ENCODE measurements around the gene ITGAX. TPM values are rescaled to one million over a fixed set of nuclear protein-coding genes. Genes with fewer than 3 reads are reported as not detected.
A peak's percentile ranks its signal among the peaks of the same experiment; 100 is the strongest.

The ITGAX gene
- total RNA-seq, 1 experiment from 2014 or later: 0.80 TPM

DNA sequence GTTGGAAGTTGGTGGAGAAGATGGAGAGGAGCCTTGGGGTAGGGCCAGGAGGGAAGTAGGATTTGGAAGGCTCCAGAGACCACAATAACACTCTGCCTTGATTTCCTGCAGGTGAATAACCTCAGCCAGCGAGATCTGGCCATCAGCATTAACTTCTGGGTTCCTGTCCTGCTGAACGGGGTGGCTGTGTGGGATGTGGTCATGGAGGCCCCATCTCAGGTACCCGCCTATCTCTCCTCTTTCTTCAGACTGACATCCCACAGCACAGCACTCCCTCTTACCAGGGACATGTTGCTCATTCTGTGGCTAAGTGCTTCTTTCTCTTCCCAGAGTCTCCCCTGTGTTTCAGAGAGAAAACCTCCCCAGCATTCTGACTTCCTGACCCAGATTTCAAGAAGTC is 68.3 kb downstream of the ITGAX start:
- no peak for DNase-seq
- Histone ChIP-seq H3K27me3 (ENCODE audit: control insufficient read depth, insufficient read depth, low read length) (peaks cover 9% of the 10 kb centered on the region), H3K36me3 (replicated peaks; ENCODE audit: control insufficient read depth, insufficient read depth, low read length) (no peaks in the 10 kb centered on the region), H3K4me3 (ENCODE audit: insufficient read depth, low read depth, low read length) (no peak overlapping the region)

DNA sequence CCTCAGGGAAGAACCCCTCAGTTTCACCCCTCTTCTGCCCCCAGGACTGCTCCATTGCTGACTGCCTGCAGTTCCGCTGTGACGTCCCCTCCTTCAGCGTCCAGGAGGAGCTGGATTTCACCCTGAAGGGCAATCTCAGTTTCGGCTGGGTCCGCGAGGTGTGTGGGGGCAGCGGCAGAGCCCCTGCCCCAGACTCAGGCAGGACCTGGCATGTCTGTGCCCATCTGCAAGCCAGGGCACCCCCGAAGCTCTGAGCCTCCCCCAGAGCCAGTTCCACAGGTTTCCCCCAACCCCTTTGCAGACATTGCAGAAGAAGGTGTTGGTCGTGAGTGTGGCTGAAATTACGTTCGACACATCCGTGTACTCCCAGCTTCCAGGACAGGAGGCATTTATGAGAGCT is 68.8 kb downstream of the ITGAX start:
- DNase-seq: peak; percentile 28
- Histone ChIP-seq H3K36me3 (replicated peaks; ENCODE audit: control insufficient read depth, insufficient read depth, low read length) (no peaks in the 10 kb centered on the region), H3K4me3 (ENCODE audit: insufficient read depth, low read depth, low read length) (no peak overlapping the region), H3K27me3 (ENCODE audit: control insufficient read depth, insufficient read depth, low read length) (peaks cover 9% of the 10 kb centered on the region)

DNA sequence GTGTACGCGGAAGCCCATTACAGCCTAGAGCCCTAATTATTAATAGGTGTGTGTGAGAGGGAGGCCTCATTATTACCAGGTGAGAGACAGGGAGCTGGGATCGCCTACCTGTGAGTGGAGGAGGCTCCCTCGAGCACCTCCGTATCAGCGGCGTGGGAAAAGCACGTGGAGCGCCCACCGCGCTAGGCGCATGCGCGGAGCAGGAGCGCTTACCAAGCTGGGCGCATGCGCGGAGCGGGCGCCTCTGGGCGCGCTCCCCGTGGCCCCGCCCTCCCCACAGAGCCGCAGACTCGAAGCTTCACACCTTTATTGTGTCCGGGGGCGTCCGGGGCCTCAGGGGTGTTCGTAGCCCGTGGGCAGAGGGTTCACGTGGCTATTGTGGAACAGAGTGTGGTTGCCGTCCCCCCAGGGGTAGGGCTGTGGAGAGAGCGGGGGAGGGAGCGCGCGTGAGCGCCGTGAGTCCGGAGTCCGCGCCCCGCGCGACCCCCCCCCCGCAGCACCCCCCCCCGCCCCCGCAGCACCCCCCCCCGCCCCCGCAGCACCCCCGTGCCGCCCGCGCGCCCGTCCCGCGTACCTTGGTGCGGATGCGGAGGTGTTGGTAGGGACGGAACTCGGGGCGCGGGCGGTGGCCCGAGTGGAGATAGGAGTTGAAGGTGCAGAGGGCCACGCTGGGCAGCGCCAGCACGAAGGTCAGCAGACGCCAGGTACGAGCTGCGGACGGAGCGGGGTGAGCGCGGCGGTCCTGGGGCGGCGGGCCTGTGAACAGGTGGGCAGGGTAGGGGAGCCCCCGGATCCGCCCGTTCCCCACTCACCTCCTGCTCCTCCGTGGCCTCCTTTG is 72.7 kb downstream of the ITGAX start:
- peak overlapping the region; percentile 21; the same call in 1 of the 2 replicates for H3K4me3 ChIP-seq (ENCODE audit: insufficient read depth, low read depth, low read length)
- H3K36me3 ChIP-seq (replicated peaks; ENCODE audit: control insufficient read depth, insufficient read depth, low read length): no peaks in the 10 kb centered on the region
- peak; percentile 69 for DNase-seq
- H3K27me3 ChIP-seq (ENCODE audit: control insufficient read depth, insufficient read depth, low read length): peaks cover 9% of the 10 kb centered on the region

DNA sequence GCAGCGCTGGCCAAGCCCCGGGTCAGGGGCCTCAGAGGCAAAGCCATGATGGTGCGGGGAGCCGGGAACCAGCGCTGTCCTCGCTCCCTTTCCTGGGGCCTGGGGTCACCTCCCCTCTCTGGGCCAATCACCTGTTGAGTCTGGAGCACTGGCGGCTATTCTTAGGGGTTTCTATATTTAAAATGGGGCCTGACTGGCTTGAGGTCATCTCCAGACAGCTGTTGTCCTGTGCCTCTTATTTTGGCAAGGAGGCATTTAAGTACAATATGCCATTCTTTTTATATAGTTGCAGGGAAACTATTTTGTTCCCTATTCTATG is 73.3 kb downstream of the ITGAX start, which contains the start of gene COX6A2:
Gene COX6A2 (minus strand): TSS at position 82 of the 319 bp plus-strand sequence. CDS start 35 bp downstream, at position 47.
- peaks cover 9% of the 10 kb centered on the region for H3K27me3 ChIP-seq (ENCODE audit: control insufficient read depth, insufficient read depth, low read length)
- H3K36me3 ChIP-seq (replicated peaks; ENCODE audit: control insufficient read depth, insufficient read depth, low read length): no peaks in the 10 kb centered on the region
- DNase-seq: no peak
- peak within 1 kb of the TSS; percentile 21; the same call in 1 of the 2 replicates for H3K4me3 ChIP-seq (ENCODE audit: insufficient read depth, low read depth, low read length)

DNA sequence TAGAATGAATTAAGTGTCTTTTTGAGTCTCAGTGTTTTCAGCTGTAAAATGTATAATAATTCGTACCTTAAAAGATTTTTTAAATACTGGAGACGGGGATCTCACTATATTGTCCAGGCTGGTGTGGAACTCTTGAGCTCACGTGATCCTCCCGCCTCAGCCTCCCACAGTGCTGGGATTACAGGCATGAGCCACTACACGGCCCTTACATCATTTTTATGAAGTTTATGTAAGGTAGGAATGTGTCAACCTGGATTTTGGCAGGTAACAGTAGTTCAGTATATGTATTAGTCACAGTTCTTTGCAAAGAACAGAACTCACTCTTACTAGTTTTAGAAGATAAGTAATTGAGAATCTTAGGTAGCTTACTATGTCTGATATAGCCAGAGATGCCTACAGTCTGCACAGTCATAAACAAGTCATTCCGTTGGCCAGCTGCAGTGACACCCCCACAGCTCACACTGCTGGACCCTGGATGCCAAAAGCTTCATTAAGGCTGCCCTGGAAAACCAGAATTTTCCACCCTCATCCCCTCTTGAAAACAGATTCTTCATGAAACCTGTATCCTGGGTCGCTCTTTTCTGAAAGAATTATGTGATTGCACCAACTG is 73.8 kb downstream of the ITGAX start:
- Histone ChIP-seq H3K27me3 (ENCODE audit: control insufficient read depth, insufficient read depth, low read length) (peaks cover 9% of the 10 kb centered on the region), H3K36me3 (replicated peaks; ENCODE audit: control insufficient read depth, insufficient read depth, low read length) (no peaks in the 10 kb centered on the region), H3K4me3 (ENCODE audit: insufficient read depth, low read depth, low read length) (no peak overlapping the region)
- DNase-seq: no peak

DNA sequence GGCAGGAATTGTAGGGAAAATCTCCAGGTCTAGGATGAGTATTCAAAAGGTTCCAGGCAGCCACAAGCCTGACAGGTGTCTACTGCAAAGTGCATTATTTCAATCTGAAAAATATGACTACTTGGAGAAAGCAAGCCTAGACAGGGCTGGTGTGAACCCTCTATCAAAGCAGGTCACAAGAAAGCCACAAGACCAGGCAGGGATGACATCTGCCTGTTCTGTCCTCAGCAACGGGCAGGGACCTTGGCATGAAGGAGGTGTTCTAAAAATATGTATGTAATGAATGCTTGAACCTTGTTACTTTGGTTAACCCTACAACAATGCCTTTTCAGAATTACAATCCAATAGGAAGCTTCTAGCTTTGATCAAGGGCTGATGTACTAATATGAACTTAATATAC is 74.3 kb downstream of the ITGAX start:
- DNase-seq: no peak
- H3K27me3 ChIP-seq (ENCODE audit: control insufficient read depth, insufficient read depth, low read length): peaks cover 9% of the 10 kb centered on the region
- no peaks in the 10 kb centered on the region for H3K36me3 ChIP-seq (replicated peaks; ENCODE audit: control insufficient read depth, insufficient read depth, low read length)
- no peak overlapping the region for H3K4me3 ChIP-seq (ENCODE audit: insufficient read depth, low read depth, low read length)

DNA sequence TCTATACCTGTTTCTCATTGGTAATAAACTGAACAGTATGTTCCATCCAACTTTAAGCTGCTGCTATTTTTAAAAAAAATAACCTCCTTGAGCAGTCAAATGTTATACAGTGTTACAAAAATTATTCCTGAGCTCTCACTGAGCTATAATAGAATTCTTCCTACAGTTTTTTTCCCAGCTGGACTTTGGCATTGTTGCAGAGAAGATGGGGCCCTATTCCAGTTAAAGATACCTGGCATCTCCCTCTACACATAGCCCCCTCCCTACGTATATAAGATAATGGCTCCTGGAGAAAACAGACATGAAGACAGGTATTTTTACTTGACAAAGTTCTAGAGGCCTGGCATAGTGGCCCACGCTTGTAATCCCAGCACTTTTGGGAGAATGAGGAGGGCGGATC is 74.8 kb downstream of the ITGAX start:
- Histone ChIP-seq H3K27me3 (ENCODE audit: control insufficient read depth, insufficient read depth, low read length) (peaks cover 9% of the 10 kb centered on the region), H3K36me3 (replicated peaks; ENCODE audit: control insufficient read depth, insufficient read depth, low read length) (no peaks in the 10 kb centered on the region), H3K4me3 (ENCODE audit: insufficient read depth, low read depth, low read length) (no peak overlapping the region)
- DNase-seq: no peak

DNA sequence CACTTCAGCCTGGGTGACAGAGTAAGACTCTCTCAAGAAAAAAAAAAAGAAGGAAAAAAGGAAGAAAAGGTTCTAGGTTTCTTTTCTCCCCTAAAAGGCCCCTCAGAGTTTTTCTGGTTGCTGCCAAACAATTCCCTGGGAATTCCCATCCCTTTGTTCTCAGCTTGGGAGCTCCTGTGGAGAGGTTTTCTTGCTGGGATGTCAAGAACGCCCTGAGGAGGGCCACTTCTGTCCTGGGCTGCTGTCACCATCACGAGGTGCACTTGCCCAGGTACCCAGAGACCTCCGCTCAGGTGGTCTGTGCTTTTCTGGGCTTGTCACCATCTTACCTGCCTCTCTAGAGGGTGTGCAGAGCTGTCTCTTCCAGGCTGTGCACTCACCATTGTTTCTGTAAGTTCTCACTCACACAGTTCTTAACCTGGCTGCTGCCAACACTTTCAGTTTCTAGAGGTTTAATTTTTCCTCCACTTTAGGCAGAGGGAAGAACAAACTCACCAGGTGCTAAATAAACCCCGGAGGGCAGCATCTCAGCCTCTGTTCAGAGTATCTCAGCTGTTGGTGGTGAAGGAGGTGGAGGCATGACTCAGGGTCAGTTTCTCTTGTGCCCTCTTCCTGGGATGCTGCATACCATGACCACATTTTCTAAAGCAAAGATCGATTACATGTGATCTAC is 75.5 kb downstream of the ITGAX start:
- Histone ChIP-seq H3K36me3 (replicated peaks; ENCODE audit: control insufficient read depth, insufficient read depth, low read length) (no peaks in the 10 kb centered on the region), H3K27me3 (ENCODE audit: control insufficient read depth, insufficient read depth, low read length) (peaks cover 9% of the 10 kb centered on the region), H3K4me3 (ENCODE audit: insufficient read depth, low read depth, low read length) (no peak overlapping the region)
- peak; percentile 69 for DNase-seq

Other genes starting within 250 kb of the ITGAX start
- gene BCKDK, start 246.8 kb upstream of the ITGAX start, total RNA-seq (2014; rRNA removed; shearing (Covaris generic)): 52.7 and 64.0 TPM in 2 replicates
- gene KAT8, start 237.5 kb upstream of the ITGAX start, total RNA-seq (2014; rRNA removed; shearing (Covaris generic)): 61.7 and 77.2 TPM in 2 replicates
- gene PRSS8, start 219.4 kb upstream of the ITGAX start, total RNA-seq (2014; rRNA removed; shearing (Covaris generic)): 57.1 and 65.4 TPM in 2 replicates
- 0.59 and 1.1 TPM in 2 replicates for gene PRSS36, start 205.1 kb upstream of the ITGAX start, total RNA-seq (2014; rRNA removed; shearing (Covaris generic))
- 35.3 and 39.8 TPM in 2 replicates for gene FUS, start 175.0 kb upstream of the ITGAX start, total RNA-seq (2014; rRNA removed; shearing (Covaris generic))
- gene PYCARD, start 152.4 kb upstream of the ITGAX start, total RNA-seq (2014; rRNA removed; shearing (Covaris generic)): 32.2 and 35.2 TPM in 2 replicates
- gene TRIM72, start 141.1 kb upstream of the ITGAX start, total RNA-seq (2014; rRNA removed; shearing (Covaris generic)): 0.03 and 0.44 TPM in 2 replicates
- not detected in 2 replicates for gene PYDC1, start 138.0 kb upstream of the ITGAX start, total RNA-seq (2014; rRNA removed; shearing (Covaris generic))
- gene ITGAM, start 95.2 kb upstream of the ITGAX start, total RNA-seq (2014; rRNA removed; shearing (Covaris generic)): 0.04 TPM in 1 of 2 replicates, not detected in the other
- not detected in 2 replicates for gene ITGAD, start 38.2 kb downstream of the ITGAX start, total RNA-seq (2014; rRNA removed; shearing (Covaris generic))
- not detected in 2 replicates for gene COX6A2, start 73.2 kb downstream of the ITGAX start, total RNA-seq (2014; rRNA removed; shearing (Covaris generic))
- gene ZNF843, start 87.6 kb downstream of the ITGAX start, total RNA-seq (2014; rRNA removed; shearing (Covaris generic)): 0.17 and 0.33 TPM in 2 replicates
- 8.0 and 11.6 TPM in 2 replicates for gene ARMC5, start 104.3 kb downstream of the ITGAX start, total RNA-seq (2014; rRNA removed; shearing (Covaris generic))
- 3.0 and 3.1 TPM in 2 replicates for gene TGFB1I1, start 117.0 kb downstream of the ITGAX start, total RNA-seq (2014; rRNA removed; shearing (Covaris generic))
- 0.26 and 0.45 TPM in 2 replicates for gene SLC5A2, start 127.9 kb downstream of the ITGAX start, total RNA-seq (2014; rRNA removed; shearing (Covaris generic))
- 44.7 and 66.9 TPM in 2 replicates for gene RUSF1, start 153.2 kb downstream of the ITGAX start, total RNA-seq (2014; rRNA removed; shearing (Covaris generic))
- 0.62 and 3.3 TPM in 2 replicates for gene AHSP, start 172.7 kb downstream of the ITGAX start, total RNA-seq (2014; rRNA removed; shearing (Covaris generic))